HCT116 (cell line): Measurements from ENCODE around the gene BAG1. TPM values are rescaled to one million over a fixed set of nuclear protein-coding genes. Genes with fewer than 3 reads are reported as not detected.

ENCODE experiments used
- ATAC-seq: fragments of 200-7000 bp; cut with Tn5 transposase; 2 replicates; pipeline ENCODE4 v1.9.1; 2020; ENCODE audit warnings: mild to moderate bottlenecking, moderate library complexity
- BruUV-seq: library from RNA; stranded (reverse); fragments of 400-500 nt; replicated peaks from 2 replicates; lab custom pipeline; 2021; lab: Mats Ljungman, UMichigan
- CTCF ChIA-PET: fragments of 300-600 bp; sonication (Branson Sonifier 250); formaldehyde crosslinking; loops from one replicate; lab custom pipeline; 2021; ENCODE audit warnings: antibody characterized with exemption; lab: Charles Lee
- POLR2A ChIA-PET: fragments of 300-600, 350-600 bp; sonication (Branson Sonifier 250); formaldehyde crosslinking; loops from one replicate; lab custom pipeline; 2021; ENCODE audit warnings: antibody characterized with exemption; lab: Charles Lee
- RAD21 ChIA-PET, 2 experiments: fragments of 300-600 bp; sonication (Branson Sonifier 250); formaldehyde crosslinking; loops; one replicate each; lab custom pipeline; 2023; ENCODE audit warnings: low total read pairs in 2 of 2; ENCODE audit not compliant: uncharacterized antibody in 2 of 2, unreplicated experiment in 2 of 2, low non-redundant PET in 1 of 2; lab: Charles Lee
- DNase-seq: peaks from one replicate; pipeline ENCODE4 v3.0.0-alpha.2; 2010; ENCODE audit warnings: low read depth, low spot score
- H2AFZ ChIP-seq: fragments of 200-600 bp; shearing (Covaris generic), sonication (generic); 2 replicates; pipeline ENCODE4 v1.6.1; 2017; ENCODE audit warnings: low read depth, mixed run types, mixed read lengths, antibody characterized with exemption, low read length; ENCODE audit not compliant: poor library complexity, severe bottlenecking
- H3K27ac ChIP-seq: 2 replicates; pipeline ENCODE4 v1.5.1; 2012; ENCODE audit warnings: low read depth, low read length
- H3K27me3 ChIP-seq: fragments of 200-600 bp; sonication (generic); 2 replicates; pipeline ENCODE4 v1.6.1; 2016; ENCODE audit warnings: mixed run types, low read length, mixed read lengths; ENCODE audit not compliant: insufficient read depth
- H3K36me3 ChIP-seq, 2 experiments: fragments of 200-500 bp in 1 of 2; fragments of 200-600 bp in 1 of 2; sonication (Bioruptor generic) in 1 of 2; sonication (generic) in 1 of 2; 2 replicates each; pipeline versions ENCODE4 v1.5.1 to v1.6.1; 2014 to 2016; ENCODE audit warnings: low read length in 2 of 2, inconsistent platforms in 1 of 2, mixed read lengths in 1 of 2, mixed run types in 1 of 2; ENCODE audit not compliant: insufficient read depth in 2 of 2, control insufficient read depth in 1 of 2
- H3K4me1 ChIP-seq, 2 experiments: fragments of 200-600 bp in 1 of 2; sonication (generic) in 1 of 2; 2 replicates each; pipeline versions ENCODE4 v1.5.1 to v1.6.1; 2012 to 2017; ENCODE audit warnings: low read length in 2 of 2, inconsistent platforms in 1 of 2, mild to moderate bottlenecking in 1 of 2, mixed read lengths in 1 of 2, mixed run types in 1 of 2, moderate library complexity in 1 of 2; ENCODE audit not compliant: insufficient read depth in 2 of 2, control insufficient read depth in 1 of 2
- H3K4me2 ChIP-seq: fragments of 200-600 bp; sonication (generic); 2 replicates; pipeline ENCODE4 v1.6.1; 2017; ENCODE audit warnings: mixed run types, low read length, mixed read lengths
- H3K4me3 ChIP-seq, 2 experiments: fragments of 200-600 bp in 1 of 2; sonication (generic) in 1 of 2; replicated peaks in 1 of 2; 2 replicates each; pipeline ENCODE4 v1.5.1; 2011 to 2016; ENCODE audit warnings: low read length in 2 of 2, control low read depth in 1 of 2, low read depth in 1 of 2, mild to moderate bottlenecking in 1 of 2, mixed read lengths in 1 of 2, mixed run types in 1 of 2
- H3K79me2 ChIP-seq: fragments of 200-600 bp; sonication (generic); 2 replicates; pipeline ENCODE4 v1.6.1; 2017; ENCODE audit warnings: mild to moderate bottlenecking, mixed run types, low read length, moderate library complexity, mixed read lengths; ENCODE audit not compliant: insufficient read depth
- H3K9ac ChIP-seq: fragments of 200-600 bp; sonication (generic); 2 replicates; pipeline ENCODE4 v1.6.1; 2016; ENCODE audit warnings: low read length, mixed read lengths
- H3K9me2 ChIP-seq: fragments of 200-600 bp; sonication (generic), shearing (Covaris generic); 2 replicates; pipeline ENCODE4 v1.6.1; 2017; ENCODE audit warnings: mixed run types, mild to moderate bottlenecking, moderate library complexity; ENCODE audit not compliant: insufficient read depth
- H3K9me3 ChIP-seq, 2 experiments: fragments of 200-500 bp in 1 of 2; fragments of 200-600 bp in 1 of 2; sonication (Bioruptor generic) in 1 of 2; sonication (generic) in 1 of 2; 2 replicates each; pipeline ENCODE4 v1.6.1; 2014 to 2017; ENCODE audit warnings: low read length in 2 of 2, mixed read lengths in 2 of 2, inconsistent platforms in 1 of 2, low read depth in 1 of 2, mild to moderate bottlenecking in 1 of 2, mixed run types in 1 of 2, moderate library complexity in 1 of 2; ENCODE audit not compliant: control insufficient read depth in 1 of 2, insufficient read depth in 1 of 2
- H4K20me1 ChIP-seq: fragments of 200-600 bp; sonication (generic), shearing (Covaris generic); 2 replicates; pipeline ENCODE4 v1.6.1; 2017; ENCODE audit warnings: mixed run types, mild to moderate bottlenecking, moderate library complexity; ENCODE audit not compliant: insufficient read depth
- ATF3 ChIP-seq: IDR thresholded peaks from 2 replicates; pipeline ENCODE4 v1.6.1; 2012
- CBX3 ChIP-seq: IDR thresholded peaks from 2 replicates; pipeline ENCODE4 v1.6.1; 2012; ENCODE audit warnings: low read depth
- CEBPB ChIP-seq: IDR thresholded peaks from 2 replicates; pipeline ENCODE4 v1.6.1; 2012; ENCODE audit warnings: low read depth
- CTCF ChIP-seq, 3 experiments: fragments of 200-600 bp in 1 of 3; sonication (generic) in 1 of 3; IDR thresholded peaks in 2 of 3; conservative IDR thresholded peaks in 1 of 3; 2 replicates each; pipeline ENCODE4 v1.5.1; 2012 to 2017; ENCODE audit warnings: low read depth in 2 of 3, low read length in 2 of 3, antibody characterized with exemption in 1 of 3, borderline replicate concordance in 1 of 3, control low read depth in 1 of 3, mild to moderate bottlenecking in 1 of 3, mixed read lengths in 1 of 3, mixed run types in 1 of 3, moderate library complexity in 1 of 3; ENCODE audit not compliant: insufficient read depth in 1 of 3
- EGR1 ChIP-seq: IDR thresholded peaks from 2 replicates; pipeline ENCODE4 v1.6.1; 2012; ENCODE audit warnings: low read depth
- ELF1 ChIP-seq: IDR thresholded peaks from 2 replicates; pipeline ENCODE4 v1.6.1; 2012; ENCODE audit warnings: low read depth, borderline replicate concordance
- EZH2 ChIP-seq: fragments of 200-600 bp; sonication (generic); IDR thresholded peaks from 2 replicates; pipeline ENCODE4 v1.6.1; 2017; ENCODE audit warnings: antibody characterized with exemption, mixed run types
- EZH2phosphoT487 ChIP-seq: fragments of 200-600 bp; IDR thresholded peaks from 2 replicates; pipeline ENCODE4 v1.6.1; 2018; ENCODE audit warnings: antibody characterized with exemption, borderline replicate concordance
- JUND ChIP-seq: IDR thresholded peaks from 2 replicates; pipeline ENCODE4 v1.6.1; 2012
- POLR2A ChIP-seq: IDR thresholded peaks from 2 replicates; pipeline ENCODE4 v1.7.0; 2011; ENCODE audit warnings: borderline replicate concordance; ENCODE audit not compliant: insufficient read depth, insufficient read length; ENCODE audit errors: extremely low read depth
- POLR2AphosphoS5 ChIP-seq: IDR thresholded peaks from 2 replicates; pipeline ENCODE4 v1.6.1; 2011; ENCODE audit warnings: mild to moderate bottlenecking, low read depth, low read length, moderate library complexity
- REST ChIP-seq: IDR thresholded peaks from 2 replicates; pipeline ENCODE4 v1.6.1; 2012; ENCODE audit warnings: low read depth
- SIN3A ChIP-seq: IDR thresholded peaks from 2 replicates; pipeline ENCODE4 v1.6.1; 2012; ENCODE audit warnings: low read depth
- SP1 ChIP-seq: IDR thresholded peaks from 2 replicates; pipeline ENCODE4 v1.6.1; 2012; ENCODE audit warnings: low read depth
- SRF ChIP-seq: IDR thresholded peaks from 2 replicates; pipeline ENCODE4 v1.6.1; 2012; ENCODE audit warnings: low read depth
- TCF7L2 ChIP-seq: IDR thresholded peaks from 2 replicates; pipeline ENCODE4 v1.7.0; 2011; ENCODE audit warnings: borderline replicate concordance, inconsistent platforms; ENCODE audit not compliant: insufficient read depth, insufficient read length; ENCODE audit errors: extremely low read depth
- ZFX ChIP-seq: fragments of 450-650 bp; IDR thresholded peaks from 2 replicates; pipeline ENCODE4 v1.6.1; 2017
- ZNF274 ChIP-seq: fragments of 200-500 bp; sonication (Bioruptor generic); IDR thresholded peaks from 2 replicates; pipeline ENCODE4 v1.6.1; 2014; ENCODE audit warnings: mild to moderate bottlenecking, low read depth, low read length, inconsistent platforms
- intact Hi-C: fragments of 100-400 bp; cut with micrococcal nuclease; formaldehyde crosslinking; loops from 2 replicates; pipeline ENCODE4 v1.10.0; 2022
- total RNA-seq: library from RNA; stranded (reverse); gene quantifications from one replicate; pipeline ENCODE4 v1.2.1, GENCODE V29; 2021; ENCODE audit not compliant: unreplicated experiment

The BAG1 gene
- total RNA-seq, 1 experiment from 2014 or later: 58.2 TPM

DNA sequence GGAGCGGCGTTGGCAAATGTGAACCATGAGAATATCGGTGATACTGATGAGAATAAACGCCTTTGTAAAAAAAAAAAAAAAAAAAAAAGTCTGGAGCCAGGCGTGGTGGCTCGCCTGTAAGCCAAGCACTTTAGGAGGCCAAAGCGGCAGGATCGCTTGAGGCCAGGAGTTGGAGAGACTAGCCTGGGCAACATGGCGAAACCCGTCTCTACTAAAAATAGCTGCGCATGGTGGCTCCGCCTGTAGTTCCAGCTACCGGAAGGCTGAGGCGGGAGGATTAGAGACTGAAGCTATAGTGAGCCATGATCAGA is 25.4 kb upstream of the BAG1 start (continued):
- TF ChIP-seq CTCF (IDR thresholded peaks at IDR 0.05 in 2 of 3, conservative IDR thresholded peaks at IDR 0.05 in 1 of 3; ENCODE audit: borderline replicate concordance in 1 of 3, insufficient read depth in 1 of 3, low read depth in 2 of 3, low read length in 2 of 3): no peak
- no peak for TF ChIP-seq CBX3

DNA sequence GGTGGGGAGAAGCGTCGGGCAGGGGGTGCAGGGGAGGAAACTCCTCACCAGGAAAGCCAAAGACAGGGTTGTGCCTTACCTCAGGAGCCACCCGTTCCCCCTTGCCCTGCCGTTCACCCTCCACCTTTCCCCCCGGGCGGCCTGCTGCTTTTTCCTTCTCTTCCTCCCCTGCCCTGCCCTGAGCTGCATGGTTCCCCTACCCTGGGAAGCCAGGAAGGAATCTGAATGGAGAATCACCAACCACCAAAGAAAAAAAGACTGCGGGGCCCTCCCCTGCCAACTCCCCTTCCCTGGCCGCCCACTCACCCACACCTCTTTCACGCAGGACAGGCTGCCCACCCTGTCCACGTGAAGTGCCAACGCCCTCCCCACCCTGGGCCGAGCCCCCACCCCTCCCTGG is 25.0 kb upstream of the BAG1 start:
- H3K4me3 ChIP-seq: peak overlapping the region; percentile 80 to 85
- DNase-seq: no peak
- peak overlapping the region; percentile 83 for H3K27ac ChIP-seq
- no peak for ATAC-seq
- no TSS peak for BruUV-seq
- POLR2A ChIA-PET: interaction anchor here (0.6 to 1.2 kb wide), 8 partner anchors 12 to 264 kb away, joined by 3 to 9 read pairs (median 4); partner anchors contain the start of genes DNAJA1 and NOL6
- H3K4me2 ChIP-seq: peak overlapping the region; percentile 83
- peak overlapping the region; percentile 91 for H3K9ac ChIP-seq
- no peaks in the 10 kb centered on the region for H4K20me1 ChIP-seq
- H3K9me2 ChIP-seq: no peaks in the 10 kb centered on the region
- peaks cover 7 to 20% of the 10 kb centered on the region in 2 experiments; a peak in 2 of 4 replicates for H3K36me3 ChIP-seq
- intact Hi-C loops: loop anchor here (5.0 kb wide), 1 partner anchor 433 kb away; no protein-coding TSS in a partner anchor
- H3K27me3 ChIP-seq: no peaks in the 10 kb centered on the region
- CTCF ChIA-PET: interaction anchor here (0.8 to 1.4 kb wide), 5 partner anchors 126 to 334 kb away, joined by 3 to 7 read pairs (median 3); partner anchors contain the start of gene NOL6
- no peak overlapping the region for H2AFZ ChIP-seq
- H3K4me1 ChIP-seq: peaks cover 5 to 22% of the 10 kb centered on the region in 2 experiments; a peak in 2 of 4 replicates
- RAD21 ChIA-PET: no interaction called here
- H3K9me3 ChIP-seq: no peaks in the 10 kb centered on the region
- peaks cover 42% of the 10 kb centered on the region for H3K79me2 ChIP-seq
- TF ChIP-seq SIN3A: no peak
- TF ChIP-seq CBX3: no peak
- no peak for TF ChIP-seq ATF3
- no peak for TF ChIP-seq CTCF (IDR thresholded peaks at IDR 0.05 in 2 of 3, conservative IDR thresholded peaks at IDR 0.05 in 1 of 3; ENCODE audit: borderline replicate concordance in 1 of 3, insufficient read depth in 1 of 3, low read depth in 2 of 3, low read length in 2 of 3)
- TF ChIP-seq EGR1: no peak
- TF ChIP-seq EZH2: no peak
- no peak for TF ChIP-seq ELF1
- no peak for TF ChIP-seq CEBPB
- no peak for TF ChIP-seq POLR2A
- no peak for TF ChIP-seq REST
- TF ChIP-seq ZFX: no peak
- no peak for TF ChIP-seq EZH2phosphoT487
- TF ChIP-seq SP1: no peak
- TF ChIP-seq TCF7L2: no peak
- no peak for TF ChIP-seq JUND
- no peak for TF ChIP-seq SRF
- TF ChIP-seq ZNF274: no peak
- TF ChIP-seq POLR2AphosphoS5: no peak
